Natural killer cell (primary cell): ENCODE results near the gene ZNF664. TPM values are rescaled to one million over a fixed set of nuclear protein-coding genes. Genes with fewer than 3 reads are reported as not detected.

Source experiments
- ATAC-seq, 3 donors: fragments of 150-1000 bp in 2 of 3; fragments of 200-7000 bp in 1 of 3; cut with Tn5 transposase; 1 replicate in 1 of 3; 2 replicates in 2 of 3; pipeline ENCODE4 v1.10.0; 2021; ENCODE audit warnings: mild to moderate bottlenecking in 2 of 3, moderate library complexity in 2 of 3
- DNase-seq, 2 donors: peaks; one replicate each; pipeline versions ENCODE4 v3.0.0 to v3.0.0-alpha.2; 2013 to 2021; ENCODE audit warnings: mixed read lengths in 1 of 2
- H3K27ac ChIP-seq: one replicate; pipeline ENCODE4 v1.5.1; 2013; ENCODE audit warnings: mild to moderate bottlenecking, low read length
- H3K27me3 ChIP-seq: one replicate; pipeline ENCODE4 v1.6.1; 2013; ENCODE audit warnings: low read length; ENCODE audit not compliant: control insufficient read depth, insufficient read depth
- H3K36me3 ChIP-seq: one replicate; pipeline ENCODE4 v1.6.1; 2013; ENCODE audit warnings: low read length; ENCODE audit not compliant: control insufficient read depth, insufficient read depth
- H3K4me1 ChIP-seq: one replicate; pipeline ENCODE4 v1.6.1; 2013; ENCODE audit warnings: low read length; ENCODE audit not compliant: control insufficient read depth, insufficient read depth
- H3K4me3 ChIP-seq: one replicate; pipeline ENCODE4 v1.5.1; 2013; ENCODE audit warnings: low read length
- H3K9me3 ChIP-seq: one replicate; pipeline ENCODE4 v1.6.1; 2013; ENCODE audit warnings: low read length; ENCODE audit not compliant: control insufficient read depth, insufficient read depth
- H3K27ac Mint-ChIP-seq, 2 donors: one replicate each; pipeline ENCODE4 v1.8.0; 2022; ENCODE audit warnings: mild to moderate bottlenecking in 2 of 2, mixed read lengths in 2 of 2, moderate library complexity in 1 of 2
- H3K27me3 Mint-ChIP-seq, 2 donors: one replicate each; pipeline ENCODE4 v1.8.0; 2022; ENCODE audit warnings: low read depth in 2 of 2, mixed read lengths in 2 of 2
- H3K36me3 Mint-ChIP-seq: one replicate; pipeline ENCODE4 v1.8.0; 2022; ENCODE audit warnings: mixed read lengths
- H3K4me1 Mint-ChIP-seq, 2 donors: one replicate each; pipeline ENCODE4 v1.8.0; 2022; ENCODE audit warnings: mixed read lengths in 2 of 2
- H3K4me3 Mint-ChIP-seq: one replicate; pipeline ENCODE4 v1.8.0; 2022; ENCODE audit warnings: mild to moderate bottlenecking, moderate library complexity, mixed read lengths
- H3K9me3 Mint-ChIP-seq, 2 donors: one replicate each; pipeline ENCODE4 v1.8.0; 2022; ENCODE audit warnings: mixed read lengths in 2 of 2
- CTCF ChIP-seq: fragments of 200-600 bp; IDR thresholded peaks from one replicate; pipeline ENCODE4 v1.8.0; 2022; ENCODE audit warnings: antibody characterized with exemption
- WGBS: methylation state at CpG from one replicate; pipeline ENCODE4 v1.1.7; 2013; ENCODE audit warnings: missing lambda C conversion rate; ENCODE audit not compliant: insufficient coverage; 5-methylcytosine and 5-hydroxymethylcytosine counted together
- intact Hi-C: fragments of 100-400 bp; cut with micrococcal nuclease; formaldehyde crosslinking; loops from one replicate; pipeline ENCODE4 v1.14.2; 2022
- total RNA-seq, 4 donors: library from RNA; stranded (reverse); fragments of 120-200 nt in 1 of 4; gene quantifications; one replicate each; pipeline versions ENCODE4 v1.2.3 to v1.2.4, GENCODE V29; 2013 to 2022

The ZNF664 gene
- total RNA-seq = 10 to 100 TPM; 36.0 to 47.3 (median 46.9) TPM
- 55.1 TPM for total RNA-seq (2013)

DNA sequence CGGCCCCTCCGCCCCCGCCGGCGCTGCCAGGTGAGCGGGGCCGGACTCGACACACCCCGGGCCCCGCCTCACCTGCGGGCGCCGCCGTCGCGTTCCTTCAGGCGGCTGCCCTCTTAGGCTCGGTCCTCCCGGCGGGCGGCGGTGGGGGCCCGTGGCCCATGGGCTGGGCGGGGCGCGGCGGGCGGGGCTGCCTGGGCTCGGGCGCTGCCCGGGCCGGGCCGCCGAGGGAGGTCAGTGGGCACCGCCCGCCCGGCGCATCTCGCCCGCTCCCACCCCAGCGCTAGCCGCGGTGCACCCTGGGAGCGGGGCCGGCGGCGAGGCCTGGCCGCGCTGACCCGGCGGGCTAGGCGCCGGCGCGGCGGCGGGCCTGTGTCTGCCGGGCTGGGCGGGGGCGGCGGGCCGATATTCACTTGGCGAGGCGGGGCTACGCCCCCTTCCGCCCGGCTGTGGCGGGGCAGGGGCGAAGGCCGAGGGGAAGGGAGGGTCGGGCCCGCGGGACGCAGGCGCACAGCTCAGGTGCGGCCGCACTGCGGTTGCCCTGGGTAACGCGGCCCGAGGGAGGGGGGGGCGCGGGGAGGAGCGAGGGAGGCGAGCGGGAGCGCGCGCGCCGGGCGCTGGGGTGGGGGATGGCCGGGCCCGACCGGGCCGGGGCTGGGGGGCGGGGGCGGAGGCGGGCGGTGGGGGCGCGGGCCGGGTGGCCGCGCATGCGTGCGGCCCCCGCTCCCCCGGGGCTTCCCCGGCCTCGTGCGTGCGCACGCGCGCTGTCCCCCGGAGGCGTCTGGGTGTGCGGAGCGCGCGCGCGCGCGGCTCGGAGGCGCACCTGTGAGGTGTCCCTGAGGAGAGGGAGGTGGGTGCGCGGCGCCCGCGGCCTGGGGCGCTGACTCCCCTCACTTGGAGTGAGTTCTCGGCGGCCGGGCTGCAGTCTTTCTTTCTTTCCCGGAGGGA is at the start of gene ZNF664, which contains the start of gene CCDC92:
Gene ZNF664, plus strand, starts transcription at position 759 of the 945 bp plus-strand sequence. CDS start 38,930 bp downstream, outside the sequence.
Gene CCDC92, minus strand, starts transcription at position 375 of the 945 bp plus-strand sequence. CDS start 28,526 bp downstream, outside the sequence.
- peaks cover 36 to 39% of the 10 kb centered on the region in 2 donors for H3K4me1 Mint-ChIP-seq
- no peaks in the 10 kb centered on the region for H3K27me3 ChIP-seq
- H3K4me3 ChIP-seq = peak within 1 kb of the TSS; percentile 60
- H3K4me1 ChIP-seq = peaks cover 11% of the 10 kb centered on the region
- peak; percentile 88 to 98 for DNase-seq
- intact Hi-C loops = loop anchor here (2.0 to 5.0 kb wide), 2 partner anchors 22 to 35 kb away; no protein-coding TSS in a partner anchor
- under 1% methylated on average over 132 of the region's 138 CpGs for WGBS
- H3K36me3 ChIP-seq = peaks cover 8% of the 10 kb centered on the region
- peak within 1 kb of the TSS; percentile 96 for H3K4me3 Mint-ChIP-seq
- no peaks in the 10 kb centered on the region for H3K36me3 Mint-ChIP-seq
- H3K9me3 ChIP-seq = no peaks in the 10 kb centered on the region
- peak within 1 kb of the TSS; percentile 59 for H3K27ac ChIP-seq
- ATAC-seq = peak; percentile 76 to 89 (median 83)
- no peaks in the 10 kb centered on the region for H3K27me3 Mint-ChIP-seq
- H3K9me3 Mint-ChIP-seq = no peaks in the 10 kb centered on the region
- peak within 1 kb of the TSS; percentile 88 to 93 for H3K27ac Mint-ChIP-seq
- TF ChIP-seq CTCF = no peak

- no peaks in the 10 kb centered on the region for H3K36me3 Mint-ChIP-seq
- no peak for TF ChIP-seq CTCF
- no peak overlapping the region for H3K4me3 Mint-ChIP-seq
- WGBS = 98% methylated on average over 7 of the region's 7 CpGs
- H3K27me3 Mint-ChIP-seq = peaks cover 10 to 11% of the 10 kb centered on the region in 2 donors
- Histone ChIP-seq H3K4me1 (no peaks in the 10 kb centered on the region), H3K4me3 (no peak overlapping the region), H3K9me3 (no peaks in the 10 kb centered on the region), H3K27me3 (no peaks in the 10 kb centered on the region), H3K36me3 (no peaks in the 10 kb centered on the region), H3K27ac (no peak overlapping the region)
- DNase-seq (no peak), ATAC-seq (no peak)
- no peaks in the 10 kb centered on the region for H3K4me1 Mint-ChIP-seq
- H3K9me3 Mint-ChIP-seq = no peaks in the 10 kb centered on the region
- H3K27ac Mint-ChIP-seq = no peak overlapping the region
- intact Hi-C loops = no loop called here
Observed at GRCh38 chr12:123923927-123924326, 49.1 kb upstream of the ZNF664 start.

DNA sequence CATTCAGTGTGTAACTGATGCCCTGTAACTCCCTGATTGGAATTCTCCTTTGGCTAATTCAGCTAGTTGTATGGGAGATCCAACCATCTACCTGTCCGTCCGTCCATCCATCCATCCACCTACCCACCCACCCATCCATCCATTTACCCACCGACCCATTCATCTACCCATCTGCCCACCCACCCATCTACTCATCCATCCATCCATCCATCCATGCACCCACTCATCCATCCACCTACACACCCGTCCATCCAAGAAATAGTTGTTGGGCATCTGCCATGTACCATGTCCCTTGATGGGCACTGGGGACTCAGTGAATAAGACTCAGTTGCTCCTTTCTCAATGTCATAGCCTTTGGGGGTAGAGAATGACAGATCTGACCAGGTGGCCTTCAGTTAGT is 48.5 kb upstream of the ZNF664 start:
- ATAC-seq (no peak), DNase-seq (no peak)
- H3K27ac Mint-ChIP-seq = no peak overlapping the region
- peaks cover 9 to 10% of the 10 kb centered on the region in 2 donors for H3K27me3 Mint-ChIP-seq
- H3K4me1 Mint-ChIP-seq = no peaks in the 10 kb centered on the region
- Histone ChIP-seq H3K4me3 (no peak overlapping the region), H3K4me1 (no peaks in the 10 kb centered on the region), H3K27me3 (no peaks in the 10 kb centered on the region), H3K9me3 (no peaks in the 10 kb centered on the region), H3K27ac (no peak overlapping the region), H3K36me3 (no peaks in the 10 kb centered on the region)
- H3K9me3 Mint-ChIP-seq = no peaks in the 10 kb centered on the region
- H3K4me3 Mint-ChIP-seq = no peak overlapping the region
- no peak for TF ChIP-seq CTCF
- 92% methylated on average over 4 of the region's 4 CpGs for WGBS
- intact Hi-C loops = no loop called here
- no peaks in the 10 kb centered on the region for H3K36me3 Mint-ChIP-seq
